Transverse colon (tissue), 4 donors: ENCODE results near the gene THOP1. TPM values are rescaled to one million over a fixed set of nuclear protein-coding genes. Genes with fewer than 3 reads are reported as not detected.

ENCODE experiments used
- DNase-seq: peaks from one replicate; pipeline ENCODE4 v3.0.0-alpha.2; 2019
- H3K27ac ChIP-seq, 4 donors: fragments of 200-600 bp; sonication (generic); 2 replicates each; pipeline ENCODE4 v1.5.1; 2016 to 2018; ENCODE audit warnings: inconsistent platforms in 4 of 4
- H3K27me3 ChIP-seq: fragments of 200-600 bp; sonication (generic); 2 replicates; pipeline ENCODE4 v1.5.1; 2017; ENCODE audit warnings: inconsistent platforms
- H3K36me3 ChIP-seq, 4 donors: fragments of 200-600 bp; sonication (generic); 2 replicates each; pipeline ENCODE4 v1.5.1; 2017 to 2019; ENCODE audit warnings: inconsistent platforms in 4 of 4
- H3K4me1 ChIP-seq, 4 donors: fragments of 200-600 bp; sonication (generic); 2 replicates each; pipeline ENCODE4 v1.5.1; 2017 to 2020; ENCODE audit warnings: inconsistent platforms in 4 of 4
- H3K4me3 ChIP-seq, 4 donors: fragments of 200-600 bp; sonication (generic); 1 replicate in 1 of 4; 2 replicates in 3 of 4; pipeline versions ENCODE4 v1.5.1 to v1.6.1; 2017 to 2019; ENCODE audit warnings: inconsistent platforms in 4 of 4
- H3K9me3 ChIP-seq, 2 donors: fragments of 200-600 bp; sonication (generic); 2 replicates each; pipeline ENCODE4 v1.5.1; 2017 to 2019; ENCODE audit warnings: inconsistent platforms in 2 of 2
- CTCF ChIP-seq, 5 experiments: fragments of 200-600 bp in 3 of 5; fragments of 450-650 bp in 2 of 5; sonication (generic) in 3 of 5; IDR thresholded peaks; 1 replicate in 2 of 5; 2 replicates in 3 of 5; pipeline ENCODE4 v1.5.1; 2016 to 2017; ENCODE audit warnings: antibody characterized with exemption in 5 of 5, inconsistent platforms in 3 of 5, mild to moderate bottlenecking in 2 of 5, moderate library complexity in 1 of 5
- EP300 ChIP-seq: sonication (generic); formaldehyde crosslinking; IDR thresholded peaks from one replicate; pipeline ENCODE4 v1.6.1; 2017; ENCODE audit warnings: antibody characterized with exemption, low read depth
- POLR2A ChIP-seq: fragments of 450-650 bp; IDR thresholded peaks from one replicate; pipeline ENCODE4 v1.6.1; 2016; ENCODE audit warnings: antibody characterized with exemption, mild to moderate bottlenecking, moderate library complexity
- POLR2AphosphoS5 ChIP-seq, 3 donors: sonication (generic); formaldehyde crosslinking; IDR thresholded peaks; one replicate each; pipeline ENCODE4 v1.6.1; 2016; ENCODE audit warnings: antibody characterized with exemption in 3 of 3
- WGBS, 2 donors: methylation state at CpG; one replicate each; pipeline ENCODE4 v1.1.5; 2018; ENCODE audit warnings: low coverage in 1 of 2; 5-methylcytosine and 5-hydroxymethylcytosine counted together
- in situ Hi-C, 4 donors: fragments of 200-750 bp; cut with MboI; loops; one replicate each; pipeline versions ENCODE4 v1.15.0 to v1.15.1; 2017; ENCODE audit warnings: low sequenced_read_pairs in 3 of 4, low pct_ligation_motif_present in 1 of 4, low pct_unique_long_range_greater_than_20kb in 1 of 4
- intact Hi-C: fragments of 100-400 bp; cut with DNase I; formaldehyde crosslinking; loops from one replicate; pipeline ENCODE4 v1.15.1; 2023; ENCODE audit warnings: low total_unique reads
- total RNA-seq, 4 donors: library from RNA; depleted of rRNA; stranded (reverse); fragments of >200 nt; gene quantifications; one replicate each; pipeline ENCODE4 v1.1.0, GENCODE V29; 2016

The THOP1 gene
- total RNA-seq: 100 to 1,000 TPM in 1 of 4 donors, 10 to 100 TPM in 3; 32.9 to 149 (median 42.0) TPM

DNA sequence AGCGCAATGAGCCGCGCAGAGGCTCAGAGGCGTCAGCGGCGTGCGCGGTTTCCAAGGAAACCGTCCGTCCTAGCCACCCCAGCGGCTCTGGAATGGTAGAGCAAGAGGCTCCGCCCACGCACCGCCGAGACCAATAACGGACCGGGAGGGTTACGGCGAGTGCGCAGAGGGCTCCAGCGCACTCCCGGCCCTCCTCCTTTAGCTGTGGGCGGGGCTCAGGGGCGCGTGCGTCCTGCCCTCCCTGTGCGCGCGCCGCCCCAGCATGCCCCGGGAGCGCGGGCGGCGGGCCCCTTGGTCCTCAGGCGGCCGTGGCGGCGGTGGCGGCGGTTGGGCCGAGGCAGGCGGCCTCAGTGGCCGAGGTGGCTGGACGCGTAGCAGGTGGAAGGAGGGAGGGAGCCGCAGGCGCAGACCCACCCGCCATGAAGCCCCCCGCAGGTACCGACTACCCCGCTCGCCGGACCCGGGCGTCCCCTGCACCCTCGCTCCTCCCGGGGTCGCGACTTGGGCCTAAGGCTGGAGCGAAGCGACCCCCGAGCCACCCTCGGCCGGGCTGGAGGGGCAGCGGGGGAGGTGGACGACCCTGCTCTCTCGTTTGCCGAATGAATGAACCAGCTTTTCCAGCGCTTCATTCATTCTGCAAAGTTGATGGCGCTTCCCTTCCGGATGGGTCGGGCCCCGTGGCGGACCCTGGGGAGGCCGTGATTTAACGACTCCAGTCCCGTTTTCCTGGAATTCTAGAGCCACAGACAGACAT is at the start of gene THOP1:
Gene THOP1 (plus strand): TSS at position 260 of the 754 bp plus-strand sequence. CDS start 160 bp downstream, at position 420.
- WGBS, 2 donors: 0 to 1% methylated on average over 10 to 46 of the region's 78 CpGs
- in situ Hi-C loops (no loop called here), intact Hi-C loops (loop anchor here (10.0 kb wide), 1 partner anchor 761 kb away; no protein-coding TSS in a partner anchor)
- Histone ChIP-seq H3K9me3 (no peaks in the 10 kb centered on the region), H3K4me1 (peaks cover 7 to 47% (median 32%) of the 10 kb centered on the region in 4 donors), H3K27me3 (no peaks in the 10 kb centered on the region), H3K4me3 (peak within 1 kb of the TSS; percentile 64 to 94 (median 86)), H3K36me3 (no peaks in the 10 kb centered on the region), H3K27ac (peak within 1 kb of the TSS; percentile 72 to 99 (median 83))
- TF ChIP-seq CTCF (IDR thresholded peaks at IDR 0.05): no peak
- TF ChIP-seq POLR2AphosphoS5 (IDR thresholded peaks at IDR 0.05): peak; percentile 11 to 64 (median 59)
- peak; percentile 38 for TF ChIP-seq POLR2A
- TF ChIP-seq EP300: no peak
- peak; percentile 99 for DNase-seq

DNA sequence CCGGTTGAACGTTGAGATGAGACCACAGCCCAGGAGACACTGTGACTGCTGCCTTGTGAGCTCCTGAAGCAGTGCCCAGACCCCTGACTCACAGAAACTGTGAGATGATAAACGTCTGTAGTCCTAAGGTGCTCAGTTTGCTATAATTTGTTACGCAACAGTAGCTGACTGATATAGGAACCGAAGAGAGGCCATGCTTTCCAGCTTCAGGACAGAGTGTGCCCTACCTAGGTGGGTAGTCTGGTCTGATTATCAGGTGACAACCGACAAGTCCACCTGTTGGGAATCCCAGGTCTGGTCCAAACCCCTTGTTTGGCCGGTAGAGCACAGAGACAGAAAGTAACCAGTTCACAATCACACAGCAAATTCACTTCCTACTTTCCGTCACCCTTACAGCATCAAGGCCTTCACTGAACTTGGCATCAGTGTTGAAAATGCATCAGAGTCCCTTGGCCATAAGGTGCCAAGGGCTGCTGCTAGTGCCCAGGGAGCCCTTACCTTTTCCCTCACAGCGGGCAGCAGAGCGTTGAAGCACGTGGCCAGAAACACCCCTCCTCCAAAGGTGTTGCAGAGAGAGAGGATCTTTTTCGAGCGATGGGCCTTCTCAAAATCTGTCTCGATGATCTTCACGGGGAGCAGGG is 48.6 kb upstream of the THOP1 start:
- in situ Hi-C loops: no loop called here
- H3K36me3 ChIP-seq: no peaks in the 10 kb centered on the region
- intact Hi-C loops: no loop called here
- 95% methylated on average over 8 to 15 of the region's 15 CpGs for WGBS, 2 donors
- H3K4me3 ChIP-seq: no peak overlapping the region
- no peak overlapping the region for H3K27ac ChIP-seq
- TF ChIP-seq POLR2A: no peak
- TF ChIP-seq EP300: no peak
- no peak for TF ChIP-seq POLR2AphosphoS5 (IDR thresholded peaks at IDR 0.05)
- TF ChIP-seq CTCF (IDR thresholded peaks at IDR 0.05): no peak
- H3K27me3 ChIP-seq: peaks cover 6% of the 10 kb centered on the region
- H3K9me3 ChIP-seq: no peaks in the 10 kb centered on the region
- H3K4me1 ChIP-seq: peaks cover 5 to 14% (median 7%) of the 10 kb centered on the region in 4 donors
- DNase-seq: no peak

DNA sequence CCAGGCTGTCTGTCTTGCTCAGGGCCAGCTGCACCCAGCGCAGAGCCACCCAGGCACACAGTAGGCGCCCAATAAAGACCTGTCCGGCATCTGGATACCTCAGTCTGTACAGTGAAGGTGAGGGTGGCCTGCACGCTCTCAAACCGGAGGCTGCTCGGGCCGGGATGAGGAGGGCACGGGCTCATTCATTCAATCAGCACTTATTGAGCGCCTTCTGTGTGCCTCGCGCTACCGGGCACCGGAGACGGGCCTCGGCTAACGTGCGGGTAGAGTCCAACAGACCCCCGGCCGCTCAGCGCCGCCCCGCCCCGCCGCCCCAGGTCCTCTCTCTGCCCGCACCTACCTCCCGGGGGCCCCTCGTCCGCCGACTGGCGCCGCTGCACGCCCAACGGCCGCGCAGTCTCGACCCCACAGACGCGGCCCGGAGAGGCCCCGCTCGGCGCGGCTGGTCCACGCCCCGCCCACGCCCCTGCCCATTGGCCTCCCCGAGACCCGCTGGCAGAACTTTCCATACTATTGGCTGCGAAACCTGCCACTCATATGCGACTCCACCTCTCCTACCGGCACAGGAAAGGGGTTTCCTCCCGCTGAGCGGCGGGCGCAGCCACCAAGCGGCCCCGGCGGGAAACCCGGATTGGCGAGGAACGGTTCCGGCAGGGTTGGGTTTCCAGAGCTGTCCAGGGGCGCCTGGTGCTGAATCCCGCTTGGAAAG is 45.5 kb upstream of the THOP1 start, which contains the start of gene SLC39A3:
Gene SLC39A3 (minus strand): TSS at position 416 of the 712 bp plus-strand sequence. CDS start 2,760 bp downstream, outside the sequence.
- Histone ChIP-seq H3K27ac (peak within 1 kb of the TSS; percentile 72 to 79 (median 75)), H3K4me3 (peak within 1 kb of the TSS; percentile 80 to 94 (median 85)), H3K36me3 (no peaks in the 10 kb centered on the region), H3K4me1 (peaks cover 5 to 14% (median 7%) of the 10 kb centered on the region in 4 donors), H3K27me3 (peaks cover 12% of the 10 kb centered on the region), H3K9me3 (no peaks in the 10 kb centered on the region)
- TF ChIP-seq CTCF (IDR thresholded peaks at IDR 0.05) (peak in 4 of 5 experiments; percentile 21 to 52 (median 36)), EP300 (no peak), POLR2AphosphoS5 (IDR thresholded peaks at IDR 0.05) (peak; percentile 6 to 39 (median 25)), POLR2A (no peak)
- intact Hi-C loops (no loop called here), in situ Hi-C loops (loop anchor here in 2 of 4 donors (10.0 kb wide), 1 partner anchor 95 kb away; no protein-coding TSS in a partner anchor)
- peak; percentile 99 for DNase-seq
- WGBS, 2 donors: 1% methylated on average over 41 of the region's 64 CpGs; no CpG with 5 or more reads in 1 of the 2 donors
